Dermis microvascular lymphatic vessel endothelial cell (primary cell): Measurements from ENCODE around the gene SPATA25. TPM values are rescaled to one million over a fixed set of nuclear protein-coding genes. Genes with fewer than 3 reads are reported as not detected.
A peak's percentile ranks its signal among the peaks of the same experiment; 100 is the strongest.
"Not testable (repeated sequence)": the region's sequence is repeated elsewhere in the genome, so short reads cannot be mapped to it uniquely, and the experiment has no call there.

Experiments
- DNase-seq, 2 donors: peaks; one replicate each; pipeline versions ENCODE4 v3.0.0 to v3.0.0-alpha.2; 2010; ENCODE audit warnings: low read depth in 2 of 2
- total RNA-seq: library from RNA; depleted of rRNA; stranded (reverse); fragments of >200 nt; gene quantifications from 2 replicates; pipeline ENCODE4 v1.2.1, GENCODE V29; 2014

SPATA25 gene
- total RNA-seq, 1 donor from 2014 or later: 0.51 TPM

DNA sequence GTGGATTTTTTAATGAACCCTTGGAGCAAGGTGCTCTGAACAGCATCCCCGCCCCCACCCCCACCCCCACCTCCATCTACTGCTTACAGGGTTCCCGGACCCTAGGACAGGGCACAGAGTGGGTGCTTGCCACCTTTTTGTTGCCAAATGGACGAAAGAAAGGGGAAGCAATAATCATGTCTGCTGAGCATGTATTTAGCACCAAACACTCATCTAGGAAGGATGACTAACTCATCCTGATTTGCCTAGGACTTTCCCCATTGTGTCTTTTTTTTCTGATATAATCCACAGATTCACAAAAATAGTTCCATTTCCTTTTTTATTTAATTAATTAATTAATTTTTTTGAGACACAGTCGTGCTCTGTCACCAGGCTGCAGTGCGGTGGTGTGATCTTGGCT lies 25.7 kb upstream of the SPATA25 start:
- DNase-seq: peak in 1 of 2 donors; percentile 80

DNA sequence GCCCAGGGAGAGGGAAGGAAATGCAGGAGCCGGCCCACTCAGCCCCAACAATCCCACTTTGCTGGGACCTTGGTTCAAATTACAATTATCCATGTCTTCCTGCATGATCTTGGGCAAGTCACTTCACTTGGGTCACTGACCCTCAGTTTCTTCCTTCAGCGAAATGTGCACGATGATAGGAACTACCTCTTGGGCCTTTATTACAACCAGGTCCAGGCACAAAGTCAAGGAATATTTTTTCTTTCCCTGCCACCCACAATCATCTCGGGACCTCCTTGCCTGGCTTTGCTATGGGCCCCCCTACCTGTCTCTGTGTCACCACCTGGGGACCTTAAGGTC lies 24.9 kb upstream of the SPATA25 start:
- DNase-seq: no peak

DNA sequence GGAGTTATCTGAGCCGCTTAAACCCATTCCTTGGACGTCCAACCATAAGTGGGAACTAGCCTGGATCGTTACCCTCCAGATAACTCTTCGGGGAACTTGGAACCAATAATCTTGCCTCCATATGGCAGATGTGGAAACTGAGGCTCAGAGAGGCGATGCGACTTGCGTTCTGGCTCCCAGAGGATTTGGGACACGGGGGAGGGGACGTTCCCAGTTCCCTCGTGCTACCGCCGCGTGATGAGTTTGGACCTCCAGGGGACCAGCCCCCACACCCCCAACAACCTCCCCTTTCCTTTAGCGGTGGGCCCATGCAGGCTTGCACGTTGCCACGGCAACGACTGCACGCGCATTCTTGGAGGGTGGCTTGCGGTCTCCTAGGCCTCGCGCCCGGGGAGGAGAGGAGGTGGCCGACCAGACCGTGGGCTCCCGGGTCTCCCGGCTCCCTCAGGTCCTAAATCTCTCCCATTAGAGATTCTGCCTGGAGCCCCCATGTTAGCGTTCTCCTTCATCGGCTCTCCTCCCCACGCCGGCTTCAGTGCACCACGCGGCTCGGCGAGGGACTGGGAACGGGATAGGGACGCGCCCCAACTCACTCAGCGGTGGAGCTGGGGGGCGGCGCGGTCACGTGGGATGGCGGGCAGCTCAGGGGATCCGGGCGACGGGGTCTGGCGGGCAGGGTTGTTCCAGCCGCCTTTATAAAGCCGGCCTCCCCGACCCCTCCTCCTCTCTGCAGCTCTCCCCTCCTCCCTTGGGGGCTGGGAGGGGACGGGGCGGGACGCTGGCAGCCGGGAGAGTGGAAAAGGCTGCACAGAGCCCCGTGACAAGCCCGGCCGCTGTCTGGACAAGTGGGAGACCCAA lies 24.3 kb upstream of the SPATA25 start, which contains the start of gene PLTP:
PLTP (minus strand) TSS at position 670 of the 858 bp plus-strand sequence. CDS start 703 bp downstream, outside the sequence.
- DNase-seq: peak in 1 of 2 donors; percentile 60

DNA sequence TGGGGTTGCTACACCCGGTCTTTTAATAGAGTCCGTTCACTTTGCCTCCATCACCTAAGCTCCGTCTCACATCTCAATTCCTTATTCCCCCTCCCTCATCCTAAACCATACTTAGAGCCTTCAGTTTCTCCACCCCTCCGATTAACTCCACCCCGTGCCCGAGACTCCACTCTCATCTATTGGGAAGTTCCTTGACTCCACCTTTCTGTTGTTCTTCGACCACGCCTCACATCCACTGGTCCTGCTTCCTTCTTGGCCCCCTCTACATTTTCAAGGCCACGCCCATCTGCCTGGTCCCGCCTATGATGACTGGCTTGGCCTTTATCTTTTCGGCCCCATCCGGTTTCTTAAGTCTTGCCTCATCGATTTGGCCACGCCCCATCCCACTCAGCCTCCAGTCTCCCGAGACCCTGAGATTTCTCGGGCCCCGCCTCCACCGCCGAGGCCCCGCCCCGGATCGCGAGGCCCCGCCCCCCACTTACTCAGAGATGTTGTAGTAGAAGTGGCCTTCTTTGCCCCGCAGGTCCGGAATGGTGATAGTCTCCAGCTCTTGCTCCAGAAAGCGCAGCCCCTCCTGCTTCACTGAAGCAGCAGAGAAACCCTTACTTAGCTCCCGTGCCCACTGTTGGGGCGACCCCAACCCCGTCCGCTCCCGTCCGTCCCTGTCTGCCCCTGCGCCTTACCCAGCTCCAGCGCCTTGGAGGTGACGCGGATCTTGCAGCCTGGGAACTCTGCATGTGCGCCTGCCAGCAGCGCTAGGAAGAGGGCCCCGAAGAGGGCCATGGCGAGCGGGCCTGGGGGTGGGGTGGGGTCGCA lies 23.5 kb upstream of the SPATA25 start:
- DNase-seq: peak in 1 of 2 donors; percentile 97

DNA sequence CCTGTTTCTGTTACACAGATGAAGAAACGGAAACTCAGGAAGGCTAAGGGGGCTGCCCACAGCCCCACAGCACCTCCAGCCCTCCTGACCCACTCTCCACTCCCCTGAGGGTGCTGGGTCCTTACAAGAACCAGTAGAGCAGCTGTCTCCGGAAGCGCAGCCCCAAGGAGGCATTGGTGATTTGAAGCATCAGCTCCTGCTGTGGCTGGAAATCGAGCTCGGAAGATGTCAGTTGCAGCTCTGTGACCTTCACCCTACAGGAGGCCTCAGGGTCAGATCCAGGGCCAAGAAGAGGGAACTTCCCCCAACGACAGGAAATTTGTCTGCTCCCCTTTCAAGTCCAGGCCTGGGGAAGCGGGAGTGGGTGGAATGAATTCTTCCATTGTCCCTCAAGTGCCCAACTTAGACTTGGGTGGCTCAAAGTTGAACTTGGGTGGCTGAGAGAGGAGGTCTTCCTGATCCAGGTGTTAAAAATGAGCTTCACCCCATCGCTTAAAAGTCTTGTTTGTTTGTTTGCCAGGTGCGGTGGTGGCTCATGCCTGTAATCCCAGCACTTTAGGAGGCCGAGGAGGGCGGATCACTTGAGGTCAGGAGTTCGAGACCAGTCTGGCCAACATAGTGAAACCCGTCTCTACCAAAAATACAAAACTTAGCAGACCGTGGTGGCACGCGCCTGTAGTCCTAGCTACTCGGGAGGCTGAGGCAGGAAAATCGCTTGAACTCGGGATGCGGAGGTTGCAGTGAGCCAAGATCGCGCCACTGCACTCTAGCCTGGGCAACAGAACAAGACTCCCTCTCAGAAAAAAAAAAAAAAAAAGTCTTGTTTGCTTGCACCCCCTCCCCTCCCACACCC lies 22.6 kb upstream of the SPATA25 start:
- DNase-seq: no peak

DNA sequence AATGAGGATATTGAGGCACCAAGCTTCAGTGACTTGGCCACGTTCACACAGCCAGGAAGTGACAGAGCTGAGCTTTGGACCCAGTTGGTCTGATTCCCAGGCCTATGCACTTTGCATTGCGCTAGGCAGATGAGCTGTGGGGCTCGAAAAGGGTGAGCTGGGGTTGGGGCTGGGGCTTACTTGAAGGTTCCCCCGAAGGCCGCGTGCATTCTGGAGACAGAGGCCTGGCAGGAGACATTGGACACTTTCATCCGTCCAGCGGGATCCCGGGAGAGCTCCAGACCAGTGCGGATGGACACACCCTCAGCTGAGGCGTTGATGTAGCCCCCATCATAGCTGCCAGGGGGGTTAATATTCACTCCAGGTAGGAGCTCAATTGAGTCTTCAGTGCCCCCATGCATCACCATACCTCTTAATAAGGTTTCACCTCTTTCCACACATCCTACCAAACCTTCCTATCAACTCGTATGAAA lies 21.9 kb upstream of the SPATA25 start:
- DNase-seq: no peak

GRCh38 chr20:45908084-45908483 lies 20.7 kb upstream of the SPATA25 start:
- no peak for DNase-seq

DNA sequence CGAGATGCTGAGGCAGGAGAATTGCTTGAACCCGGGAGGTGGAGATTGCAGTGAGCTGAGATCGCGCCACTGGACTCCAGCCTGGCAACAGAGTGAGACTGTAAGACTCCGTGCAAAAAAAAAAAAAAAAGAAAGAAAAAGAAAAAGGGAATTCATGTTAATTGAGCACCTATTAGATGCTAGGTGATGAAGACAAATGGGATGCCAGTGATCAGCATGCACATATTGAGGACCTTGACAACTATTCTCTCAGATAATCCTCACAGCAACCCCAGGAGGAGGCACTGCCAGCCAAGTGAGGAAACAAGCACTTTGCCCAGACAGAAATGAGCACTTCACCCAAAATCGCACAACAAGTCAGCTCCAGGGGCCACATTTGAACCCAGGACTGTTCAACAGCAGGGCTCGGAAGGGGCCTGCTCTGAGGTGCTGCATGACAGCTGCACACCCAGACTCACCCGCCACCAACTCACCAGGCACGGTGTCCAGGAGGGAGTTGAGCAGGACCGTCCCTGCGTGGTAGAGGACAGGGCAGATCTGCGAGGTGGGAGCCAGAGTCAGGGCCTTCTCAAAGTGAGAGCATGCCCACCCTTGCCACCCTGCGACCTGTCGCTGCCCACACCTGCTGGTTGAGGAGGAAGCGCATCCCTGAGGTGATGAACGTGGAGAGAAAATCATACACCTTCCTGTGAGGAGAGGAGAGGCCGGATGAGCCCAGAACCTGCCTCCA lies 20.0 kb upstream of the SPATA25 start:
- no peak for DNase-seq

- no peak for DNase-seq
These were observed 18.2 kb upstream of the SPATA25 start for GRCh38 chr20:45905505-45906079.

DNA sequence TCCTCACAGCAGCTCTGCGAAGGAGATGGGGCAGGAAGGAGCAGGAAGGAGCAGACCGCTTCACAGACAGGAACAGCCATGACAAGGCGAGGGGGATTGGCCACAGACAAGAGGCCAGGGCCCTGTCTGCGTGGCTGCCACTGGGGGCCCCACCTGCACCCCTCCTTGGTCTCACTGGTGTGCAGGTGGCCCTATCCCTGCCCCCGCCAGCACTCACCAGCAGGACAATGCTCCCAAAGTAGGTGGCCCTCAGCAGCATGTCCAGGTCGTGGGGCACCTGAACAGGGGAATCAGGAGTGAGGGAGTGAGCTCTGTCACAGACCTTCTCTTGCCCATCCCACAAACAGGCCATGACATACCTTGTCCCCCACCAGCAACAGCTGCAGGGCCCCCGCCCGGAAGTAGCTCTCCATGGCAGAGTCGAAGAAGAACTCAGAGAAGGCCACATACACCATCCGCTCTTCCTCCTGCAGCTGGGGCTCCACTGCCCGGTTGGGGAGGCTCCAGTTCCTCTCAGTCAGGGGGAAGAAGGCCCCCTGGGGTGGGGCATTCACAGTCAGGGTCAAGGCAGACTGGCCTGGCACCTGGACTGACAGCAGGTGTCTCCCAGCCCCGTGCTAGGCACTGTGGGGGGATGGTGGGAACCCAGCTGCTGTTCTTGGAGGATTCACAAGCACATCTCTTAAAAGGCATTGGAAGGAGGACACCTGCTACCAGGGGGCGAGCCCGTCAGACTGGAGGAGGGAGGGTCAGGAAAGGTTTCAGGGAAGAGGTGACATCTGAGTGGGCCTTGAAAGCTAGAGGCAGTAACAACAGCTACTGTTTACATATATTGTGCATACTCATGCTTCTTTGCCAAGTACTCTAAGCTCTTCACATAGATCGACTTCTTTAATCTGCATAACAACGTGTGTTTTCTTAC lies 17.4 kb upstream of the SPATA25 start:
- no peak for DNase-seq

GRCh38 chr20:45902199-45902701 lies 14.8 kb upstream of the SPATA25 start:
- DNase-seq: no peak

DNA sequence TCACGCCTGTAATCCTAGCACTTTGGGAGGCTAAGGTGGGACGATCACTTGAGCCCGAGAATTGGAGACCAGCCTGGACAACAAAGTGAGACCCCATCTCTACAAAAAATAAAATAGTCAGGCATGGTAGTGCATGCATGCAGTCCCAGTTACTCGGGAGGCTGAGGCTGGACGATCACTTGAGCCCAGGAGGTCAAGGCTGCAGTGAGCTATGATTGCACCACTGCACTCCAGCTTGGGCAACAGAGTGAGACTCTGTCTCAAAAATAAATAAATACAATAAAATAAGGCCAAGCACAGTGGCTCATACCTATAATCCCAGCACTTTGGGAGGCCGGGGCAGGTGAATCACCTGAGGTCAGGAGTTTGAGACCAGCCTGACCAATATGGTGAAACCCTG lies 13.9 kb upstream of the SPATA25 start:
- DNase-seq: not testable (repeated sequence)

DNA sequence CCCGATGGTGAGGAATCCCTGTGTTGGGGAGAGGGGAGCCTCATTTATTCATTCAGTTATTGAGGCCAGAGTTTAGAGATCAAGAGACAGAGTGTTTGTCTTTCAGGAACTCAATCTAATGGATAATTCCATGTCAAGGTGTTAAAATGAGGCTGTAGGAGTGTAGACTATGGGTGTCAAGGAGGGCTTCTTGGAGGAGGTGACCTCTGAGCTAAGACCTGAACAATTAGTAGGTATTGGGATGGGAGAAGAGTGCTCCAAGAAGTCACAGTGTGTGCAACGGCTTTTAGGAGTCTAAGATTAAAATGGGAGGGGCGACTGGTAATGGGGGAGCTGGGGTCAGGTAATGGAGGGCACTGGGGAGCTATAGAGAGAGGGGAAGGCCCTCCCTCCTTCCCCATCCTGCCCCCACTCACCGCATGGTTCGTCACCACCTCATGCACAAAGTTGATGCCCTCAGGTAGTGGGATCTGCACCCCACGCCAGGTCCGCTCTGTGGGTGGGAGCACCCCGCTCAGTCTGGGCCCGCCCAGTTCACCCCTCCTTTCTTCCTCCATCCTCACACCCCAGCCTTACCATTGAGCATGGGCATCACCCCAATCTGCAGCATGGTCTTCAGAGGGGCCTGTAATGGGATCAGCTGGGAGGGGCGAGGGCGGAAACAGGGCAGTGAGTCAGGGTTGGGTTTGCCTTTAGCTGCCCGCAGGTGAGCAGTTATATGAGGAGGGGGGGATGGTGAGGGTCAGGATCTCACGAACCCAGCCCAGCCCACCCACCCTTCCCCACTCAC lies 11.8 kb upstream of the SPATA25 start:
- no peak for DNase-seq

GRCh38 chr20:45898285-45898684 lies 10.9 kb upstream of the SPATA25 start:
- DNase-seq: no peak

- DNase-seq: no peak
These were observed 10.3 kb upstream of the SPATA25 start for GRCh38 chr20:45897692-45898091.

DNA sequence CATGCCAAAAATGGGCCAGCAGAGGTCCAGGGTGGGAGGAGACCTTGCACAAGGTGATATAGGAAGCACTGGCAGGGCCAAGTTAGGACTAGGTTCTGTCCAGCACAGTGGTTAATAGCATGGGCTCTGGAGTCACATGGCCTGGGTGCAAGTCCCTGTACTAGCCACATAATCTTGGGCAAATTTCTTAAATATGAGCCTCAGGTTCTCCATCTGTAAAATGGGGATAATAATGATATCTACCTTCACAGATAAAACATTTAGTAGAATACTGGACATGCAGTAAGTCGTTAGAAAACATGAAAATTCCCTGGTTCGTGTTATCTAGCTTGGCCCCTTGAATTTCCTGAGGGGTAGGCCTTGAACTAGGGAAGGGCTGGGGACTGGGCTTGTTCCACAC lies 9.9 kb upstream of the SPATA25 start:
- no peak for DNase-seq

DNA sequence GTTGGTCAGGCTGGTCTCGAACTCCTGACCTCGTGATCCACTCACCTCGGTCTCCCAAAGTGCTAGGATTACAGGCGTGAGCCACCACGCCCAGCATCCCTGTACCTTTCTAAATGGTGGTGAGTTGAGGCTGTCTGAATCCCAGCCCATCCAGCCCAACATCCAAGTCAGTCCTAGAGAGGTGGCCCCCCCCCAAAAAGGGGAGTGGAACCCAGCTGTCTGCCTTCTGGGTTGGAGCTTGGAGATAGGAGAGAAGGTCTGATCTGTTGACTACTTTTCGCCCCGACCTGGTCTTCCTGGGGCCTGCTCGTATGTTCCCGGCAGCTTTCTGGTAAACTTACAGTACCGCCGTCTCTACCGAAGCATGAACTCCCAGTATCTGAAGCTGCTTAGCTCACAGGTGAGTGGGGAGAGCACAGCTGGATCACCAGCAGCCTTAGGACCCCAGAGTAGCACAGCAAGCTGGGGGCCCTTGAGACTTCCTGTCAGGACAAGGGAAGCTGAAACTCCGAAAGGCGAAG lies 9.3 kb upstream of the SPATA25 start:
- no peak for DNase-seq

- no peak for DNase-seq
These were observed 7.4 kb upstream of the SPATA25 start for GRCh38 chr20:45894797-45895196.
